Stimulated activated naive CD4-positive, alpha-beta T cell (primary cell): ENCODE data around the gene RASA2.

Experiments
- DNase-seq, 6 experiments: peaks; one replicate each; lab custom pipeline; 2025; lab: John Stamatoyannopoulos, UW

Gene RASA2

GRCh38 chr3:141538568-141539240 is 51.9 kb downstream of the RASA2 start:
- DNase-seq = no peak

- no peak for DNase-seq
Observed at GRCh38 chr3:141539431-141540187, 52.8 kb downstream of the RASA2 start.

- no peak for DNase-seq
Observed at GRCh38 chr3:141540531-141540930, 53.7 kb downstream of the RASA2 start.

- DNase-seq = no peak
Observed at GRCh38 chr3:141542202-141542969, 55.6 kb downstream of the RASA2 start.

GRCh38 chr3:141542989-141543388 is 56.2 kb downstream of the RASA2 start:
- DNase-seq = peak in 1 of 6 experiments; percentile 3

GRCh38 chr3:141544697-141545096 is 57.9 kb downstream of the RASA2 start:
- peak in 3 of 6 experiments; percentile 26 to 45 (median 44) for DNase-seq

GRCh38 chr3:141546081-141546480 is 59.3 kb downstream of the RASA2 start:
- no peak for DNase-seq

- no peak for DNase-seq
Observed at GRCh38 chr3:141546586-141546985, 59.8 kb downstream of the RASA2 start.

GRCh38 chr3:141547791-141548190 is 61.0 kb downstream of the RASA2 start:
- no peak for DNase-seq

- DNase-seq = peak in 2 of 6 experiments; percentile 11 to 21
Observed at GRCh38 chr3:141550926-141551665, 64.3 kb downstream of the RASA2 start.

GRCh38 chr3:141552440-141552991 is 65.7 kb downstream of the RASA2 start:
- DNase-seq = no peak

GRCh38 chr3:141553055-141553454 is 66.2 kb downstream of the RASA2 start:
- DNase-seq = peak in 3 of 6 experiments; percentile 75 to 83 (median 78)

GRCh38 chr3:141556034-141556433 is 69.2 kb downstream of the RASA2 start:
- no peak for DNase-seq

GRCh38 chr3:141557961-141558706 is 71.3 kb downstream of the RASA2 start:
- peak in 2 of 6 experiments; percentile 1 to 48 for DNase-seq

GRCh38 chr3:141561426-141562034 is 74.7 kb downstream of the RASA2 start:
- peak in 5 of 6 experiments; percentile 17 to 80 (median 49) for DNase-seq

- DNase-seq = no peak
Observed at GRCh38 chr3:141564241-141564640, 77.4 kb downstream of the RASA2 start.

- DNase-seq = no peak
Observed at GRCh38 chr3:141570068-141570467, 83.2 kb downstream of the RASA2 start.

- peak in 2 of 6 experiments; percentile 26 to 32 for DNase-seq
Observed at GRCh38 chr3:141575879-141576743, 89.3 kb downstream of the RASA2 start.

- no peak for DNase-seq
Observed at GRCh38 chr3:141576744-141577052, 89.9 kb downstream of the RASA2 start.
